Duodenal mucosa (tissue), 2 donors: ENCODE results near the gene ASPG.

ENCODE experiments used
- H3K27ac ChIP-seq: one replicate; pipeline ENCODE4 v1.7.0; 2013; ENCODE audit warnings: low read depth, low read length
- H3K27me3 ChIP-seq, 2 donors: one replicate each; pipeline ENCODE4 v1.7.0; 2013; ENCODE audit warnings: low read length in 2 of 2, control low read depth in 1 of 2; ENCODE audit not compliant: insufficient read depth in 2 of 2, control insufficient read depth in 1 of 2
- H3K36me3 ChIP-seq, 2 donors: one replicate each; pipeline ENCODE4 v1.7.0; 2013; ENCODE audit warnings: low read length in 2 of 2, control low read depth in 1 of 2; ENCODE audit not compliant: insufficient read depth in 2 of 2, control insufficient read depth in 1 of 2
- H3K4me1 ChIP-seq, 2 donors: one replicate each; pipeline ENCODE4 v1.7.0; 2013; ENCODE audit warnings: low read length in 2 of 2, control low read depth in 1 of 2; ENCODE audit not compliant: insufficient read depth in 2 of 2, control insufficient read depth in 1 of 2
- H3K4me3 ChIP-seq, 2 donors: one replicate each; pipeline ENCODE4 v1.7.0; 2013; ENCODE audit warnings: low read length in 2 of 2, low read depth in 1 of 2
- H3K9ac ChIP-seq, 2 donors: one replicate each; pipeline ENCODE4 v1.7.0; 2013; ENCODE audit warnings: low read length in 2 of 2, low read depth in 1 of 2
- H3K9me3 ChIP-seq, 2 donors: one replicate each; pipeline ENCODE4 v1.7.0; 2013; ENCODE audit warnings: low read length in 2 of 2, control low read depth in 1 of 2; ENCODE audit not compliant: control insufficient read depth in 1 of 2

The ASPG gene

GRCh38 chr14:104105822-104106470 is 20.4 kb downstream of the ASPG start:
- no peaks in the 10 kb centered on the region for H3K36me3 ChIP-seq
- H3K27ac ChIP-seq = no peak overlapping the region
- H3K4me3 ChIP-seq = no peak overlapping the region
- H3K4me1 ChIP-seq = peaks cover 14 to 19% of the 10 kb centered on the region in 2 donors
- peaks cover 0 to 15% of the 10 kb centered on the region in 2 donors for H3K27me3 ChIP-seq
- H3K9ac ChIP-seq = no peak overlapping the region
- H3K9me3 ChIP-seq = no peaks in the 10 kb centered on the region

- H3K4me3 ChIP-seq = no peak overlapping the region
- no peak overlapping the region for H3K9ac ChIP-seq
- H3K4me1 ChIP-seq = peaks cover 13% of the 10 kb centered on the region in 2 donors
- H3K36me3 ChIP-seq = no peaks in the 10 kb centered on the region
- no peaks in the 10 kb centered on the region for H3K9me3 ChIP-seq
- no peak overlapping the region for H3K27ac ChIP-seq
- H3K27me3 ChIP-seq = peaks cover 0 to 18% of the 10 kb centered on the region in 2 donors
These were observed 21.0 kb downstream of the ASPG start for GRCh38 chr14:104106471-104106991.

GRCh38 chr14:104107101-104107581 is 21.6 kb downstream of the ASPG start:
- peaks cover 0 to 18% of the 10 kb centered on the region in 2 donors for H3K27me3 ChIP-seq
- no peak overlapping the region for H3K9ac ChIP-seq
- peaks cover 11 to 12% of the 10 kb centered on the region in 2 donors for H3K4me1 ChIP-seq
- H3K4me3 ChIP-seq = no peak overlapping the region
- no peaks in the 10 kb centered on the region for H3K9me3 ChIP-seq
- H3K36me3 ChIP-seq = no peaks in the 10 kb centered on the region
- H3K27ac ChIP-seq = no peak overlapping the region

- Histone ChIP-seq H3K9ac (no peak overlapping the region), H3K4me1 (peaks cover 11 to 12% of the 10 kb centered on the region in 2 donors), H3K9me3 (no peaks in the 10 kb centered on the region), H3K4me3 (no peak overlapping the region), H3K36me3 (no peaks in the 10 kb centered on the region), H3K27ac (no peak overlapping the region), H3K27me3 (peaks cover 0 to 18% of the 10 kb centered on the region in 2 donors)
These were observed 22.4 kb downstream of the ASPG start for GRCh38 chr14:104107611-104108569.

GRCh38 chr14:104108570-104109541 is 23.4 kb downstream of the ASPG start:
- Histone ChIP-seq H3K4me1 (peaks cover 11 to 12% of the 10 kb centered on the region in 2 donors), H3K27ac (no peak overlapping the region)

GRCh38 chr14:104109731-104110361 is 24.3 kb downstream of the ASPG start:
- H3K9ac ChIP-seq = no peak overlapping the region
- peaks cover 11 to 12% of the 10 kb centered on the region in 2 donors for H3K4me1 ChIP-seq
- H3K27ac ChIP-seq = no peak overlapping the region
- no peak overlapping the region for H3K4me3 ChIP-seq
- H3K36me3 ChIP-seq = no peaks in the 10 kb centered on the region
- H3K27me3 ChIP-seq = peaks cover 0 to 15% of the 10 kb centered on the region in 2 donors
- H3K9me3 ChIP-seq = no peaks in the 10 kb centered on the region

More at GRCh38 chr14:104108570-104109541, 23.4 kb downstream of the ASPG start:
- no peaks in the 10 kb centered on the region for H3K36me3 ChIP-seq
- H3K4me3 ChIP-seq = no peak overlapping the region
- peaks cover 0 to 18% of the 10 kb centered on the region in 2 donors for H3K27me3 ChIP-seq
- no peak overlapping the region for H3K9ac ChIP-seq
- no peaks in the 10 kb centered on the region for H3K9me3 ChIP-seq

GRCh38 chr14:104110491-104111209 is 25.1 kb downstream of the ASPG start:
- Histone ChIP-seq H3K9ac (no peak overlapping the region), H3K36me3 (no peaks in the 10 kb centered on the region), H3K27me3 (peaks cover 0 to 11% of the 10 kb centered on the region in 2 donors), H3K4me3 (no peak overlapping the region), H3K4me1 (peaks cover 11% of the 10 kb centered on the region in 2 donors), H3K9me3 (no peaks in the 10 kb centered on the region), H3K27ac (no peak overlapping the region)

- Histone ChIP-seq H3K4me3 (no peak overlapping the region), H3K4me1 (peaks cover 6 to 14% of the 10 kb centered on the region in 2 donors), H3K9me3 (no peaks in the 10 kb centered on the region), H3K27me3 (peaks cover 4 to 11% of the 10 kb centered on the region in 2 donors), H3K36me3 (no peaks in the 10 kb centered on the region), H3K27ac (no peak overlapping the region), H3K9ac (no peak overlapping the region)
These were observed 26.0 kb downstream of the ASPG start for GRCh38 chr14:104111301-104112112.
